HUES64 (cell line): ENCODE measurements around the gene TMEM97. TPM values are rescaled to one million over a fixed set of nuclear protein-coding genes. Genes with fewer than 3 reads are reported as not detected.
"Not testable (repeated sequence)": the region's sequence is repeated elsewhere in the genome, so short reads cannot be mapped to it uniquely, and the experiment has no call there.

Experiments used
- H3K27ac ChIP-seq: 2 replicates; pipeline ENCODE4 v1.7.0; 2013; ENCODE audit warnings: low read depth, low read length, inconsistent platforms
- H3K27me3 ChIP-seq: 2 replicates; pipeline ENCODE4 v1.6.1; 2013; ENCODE audit warnings: mild to moderate bottlenecking, low read length; ENCODE audit not compliant: insufficient read depth
- H3K36me3 ChIP-seq: 2 replicates; pipeline ENCODE4 v1.6.1; 2013; ENCODE audit warnings: mild to moderate bottlenecking, low read length; ENCODE audit not compliant: insufficient read depth
- H3K4me1 ChIP-seq: 2 replicates; pipeline ENCODE4 v1.6.1; 2013; ENCODE audit warnings: mild to moderate bottlenecking, low read length, moderate library complexity; ENCODE audit not compliant: insufficient read depth
- H3K4me3 ChIP-seq: 2 replicates; pipeline ENCODE4 v1.5.1; 2013; ENCODE audit warnings: mild to moderate bottlenecking, low read length, moderate library complexity
- H3K9ac ChIP-seq: 2 replicates; pipeline ENCODE4 v1.6.1; 2013; ENCODE audit warnings: mild to moderate bottlenecking, low read depth, low read length
- H3K9me3 ChIP-seq: 2 replicates; pipeline ENCODE4 v1.6.1; 2013; ENCODE audit warnings: low read depth, low read length; ENCODE audit not compliant: insufficient read depth
- WGBS: fragments of 150-250, 120-280 bp; methylation state at CpG from one replicate; pipeline ENCODE4 v1.1.7; 2013; ENCODE audit warnings: missing lambda C conversion rate; 5-methylcytosine and 5-hydroxymethylcytosine counted together
- polyA plus RNA-seq, 2 experiments: library from polyadenylated mRNA; stranded (reverse); fragments of 50-300 nt; gene quantifications; one replicate each; pipeline ENCODE4 v1.2.3, GENCODE V29; 2013

The TMEM97 gene
- 115 TPM for polyA plus RNA-seq (2013, experiment 1 of 2)
- polyA plus RNA-seq (2013, experiment 2 of 2): 122 TPM

DNA sequence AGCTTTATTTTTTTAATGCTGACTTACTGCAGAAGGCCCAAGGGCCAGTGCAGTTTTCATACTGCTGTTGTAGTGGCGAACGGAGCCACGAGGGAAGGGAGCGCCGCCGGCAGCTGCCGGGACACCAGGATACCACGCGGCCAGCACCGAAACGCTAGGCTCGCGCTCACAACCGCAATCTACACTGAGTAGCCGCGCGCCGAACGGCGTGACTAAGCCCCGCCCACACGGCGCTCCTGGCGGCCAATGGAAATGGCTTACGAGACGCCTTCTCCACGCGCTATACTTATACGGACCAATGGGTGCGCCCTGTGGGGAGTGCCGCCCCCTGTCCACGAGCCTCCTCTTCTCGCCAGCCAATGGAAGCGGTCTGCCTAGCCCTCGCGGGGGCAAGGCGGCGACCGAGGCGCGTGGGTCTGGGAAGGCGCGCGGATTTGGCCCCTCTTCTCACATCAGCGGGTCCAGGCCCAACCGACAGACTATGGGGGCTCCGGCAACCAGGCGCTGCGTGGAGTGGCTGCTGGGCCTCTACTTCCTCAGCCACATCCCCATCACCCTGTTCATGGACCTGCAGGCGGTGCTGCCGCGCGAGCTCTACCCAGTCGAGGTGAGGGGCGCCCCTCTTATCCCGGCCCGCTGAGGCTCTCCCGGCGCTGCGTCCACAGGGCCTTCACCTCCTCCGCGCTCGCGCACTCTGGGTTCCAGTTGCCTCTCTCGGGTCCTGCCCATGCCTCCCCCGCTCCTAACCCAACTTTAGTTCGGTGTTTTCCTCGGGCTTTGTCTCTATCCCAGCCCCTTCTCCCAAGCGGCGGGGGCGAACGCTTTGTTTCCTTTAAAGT lies at the start of gene TMEM97:
TMEM97 (plus strand) TSS at position 442 of the 839 bp plus-strand sequence; CDS start at position 482, 40 bp downstream.
- Histone ChIP-seq H3K4me1 (peaks cover 23% of the 10 kb centered on the region), H3K9ac (peak within 1 kb of the TSS; percentile 94), H3K27ac (peak within 1 kb of the TSS; percentile 66), H3K9me3 (no peaks in the 10 kb centered on the region), H3K4me3 (peak within 1 kb of the TSS; percentile 94), H3K36me3 (peaks cover 19% of the 10 kb centered on the region), H3K27me3 (no peaks in the 10 kb centered on the region)
- under 1% methylated on average over 72 of the region's 72 CpGs for WGBS

DNA sequence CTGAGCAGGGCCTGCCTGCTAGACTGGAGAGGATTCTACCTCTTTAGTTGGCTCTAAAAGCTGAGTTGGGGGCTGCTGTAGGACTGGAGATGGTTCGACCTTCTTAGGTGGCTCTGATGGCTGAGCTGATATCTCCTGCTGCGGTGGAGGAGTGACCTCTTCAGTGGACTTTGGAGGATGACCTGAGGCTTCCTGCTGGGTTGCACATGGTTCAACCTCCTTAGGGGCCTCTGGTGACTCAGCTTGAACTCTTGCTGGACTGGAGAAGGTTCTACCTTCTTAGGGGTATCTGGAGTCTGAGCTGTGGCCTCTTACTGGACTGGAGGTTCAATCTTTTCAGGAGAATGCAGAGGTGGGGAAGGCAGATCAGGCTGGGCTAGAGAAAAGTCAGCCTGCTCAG lies 48.9 kb upstream of the TMEM97 start:
- Histone ChIP-seq H3K27me3 (no peaks in the 10 kb centered on the region), H3K36me3 (no peaks in the 10 kb centered on the region), H3K9ac (no peak overlapping the region), H3K27ac (no peak overlapping the region), H3K9me3 (peaks cover 25% of the 10 kb centered on the region), H3K4me1 (peaks cover 8% of the 10 kb centered on the region; the same call in 1 of the 2 replicates), H3K4me3 (no peak overlapping the region)
- WGBS: 95% methylated on average over 2 of the region's 2 CpGs

DNA sequence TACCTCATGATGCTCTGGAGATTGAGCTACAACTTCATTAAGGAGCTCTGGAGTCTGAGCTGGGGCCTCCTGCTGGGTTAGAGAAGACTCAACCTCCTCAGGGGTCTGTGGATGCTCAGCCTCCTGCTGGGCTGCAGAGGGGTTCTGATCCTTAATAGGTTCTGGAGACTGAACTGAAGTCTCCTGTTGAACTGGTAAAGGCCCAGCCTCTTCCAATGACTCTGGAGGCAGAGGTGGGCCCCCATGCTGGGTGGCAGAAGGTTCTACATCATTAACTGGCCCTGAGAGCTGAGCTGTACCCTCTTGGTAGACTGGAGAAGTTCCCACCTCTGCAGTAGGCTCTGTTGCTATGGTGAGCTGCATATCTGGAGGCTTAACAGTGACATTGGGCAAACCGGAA lies 48.1 kb upstream of the TMEM97 start:
- Histone ChIP-seq H3K36me3 (no peaks in the 10 kb centered on the region), H3K27me3 (no peaks in the 10 kb centered on the region), H3K9ac (no peak overlapping the region), H3K4me1 (peaks cover 14% of the 10 kb centered on the region; the same call in 1 of the 2 replicates), H3K27ac (no peak overlapping the region), H3K9me3 (peaks cover 20% of the 10 kb centered on the region), H3K4me3 (no peak overlapping the region)
- WGBS: 89% methylated on average over 1 of the region's 1 CpG

DNA sequence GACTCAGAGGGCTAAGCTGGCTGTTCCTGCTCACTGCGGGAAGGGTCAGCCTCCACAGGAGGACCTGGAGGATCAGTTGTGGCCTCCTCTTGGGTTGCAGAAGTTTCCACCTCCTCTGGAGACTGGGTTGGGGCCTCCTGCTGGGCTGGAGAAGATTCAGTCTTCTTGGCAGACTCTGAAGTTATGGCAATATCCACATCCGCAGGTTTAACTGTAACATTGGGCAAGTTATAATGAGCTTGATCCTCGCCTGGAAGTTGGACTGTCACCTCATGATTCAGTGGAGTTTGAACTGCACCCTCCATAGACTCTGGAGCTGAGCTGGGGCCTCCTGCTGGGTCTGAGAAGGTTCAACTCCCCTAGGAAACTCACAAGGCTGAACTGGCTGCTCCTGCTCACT lies 47.6 kb upstream of the TMEM97 start:
- Histone ChIP-seq H3K4me3 (no peak overlapping the region), H3K27ac (no peak overlapping the region), H3K9me3 (peaks cover 15% of the 10 kb centered on the region; the same call in 1 of the 2 replicates), H3K36me3 (no peaks in the 10 kb centered on the region), H3K27me3 (no peaks in the 10 kb centered on the region), H3K9ac (no peak overlapping the region), H3K4me1 (peaks cover 14% of the 10 kb centered on the region; the same call in 1 of the 2 replicates)
- 94% methylated on average over 3 of the region's 3 CpGs for WGBS

DNA sequence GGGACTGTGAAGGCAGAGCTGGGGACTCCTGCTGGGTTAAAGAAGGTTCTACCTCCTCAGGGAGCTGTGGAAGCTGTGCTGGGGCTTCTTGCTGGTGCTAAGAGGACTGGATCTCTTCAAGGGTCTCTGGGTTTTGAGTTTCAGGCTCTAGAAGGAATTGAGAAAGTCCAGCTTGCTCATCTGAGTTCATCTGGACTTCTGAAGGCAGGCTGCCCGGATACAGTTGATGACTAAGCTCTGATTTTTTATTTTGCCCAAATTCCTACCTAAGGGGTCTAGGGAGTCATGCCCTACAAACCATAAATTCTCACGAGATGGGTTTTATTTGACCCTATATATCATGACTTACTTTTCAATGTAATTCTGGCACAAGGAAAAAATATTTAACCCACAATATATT lies 46.8 kb upstream of the TMEM97 start:
- H3K4me1 ChIP-seq: peaks cover 14% of the 10 kb centered on the region; the same call in 1 of the 2 replicates
- no peak overlapping the region for H3K4me3 ChIP-seq
- 91% methylated on average over 2 of the region's 2 CpGs for WGBS
- no peaks in the 10 kb centered on the region for H3K27me3 ChIP-seq
- H3K9me3 ChIP-seq: peaks cover 9% of the 10 kb centered on the region; the same call in 1 of the 2 replicates
- H3K9ac ChIP-seq: no peak overlapping the region
- no peaks in the 10 kb centered on the region for H3K36me3 ChIP-seq
- no peak overlapping the region for H3K27ac ChIP-seq

DNA sequence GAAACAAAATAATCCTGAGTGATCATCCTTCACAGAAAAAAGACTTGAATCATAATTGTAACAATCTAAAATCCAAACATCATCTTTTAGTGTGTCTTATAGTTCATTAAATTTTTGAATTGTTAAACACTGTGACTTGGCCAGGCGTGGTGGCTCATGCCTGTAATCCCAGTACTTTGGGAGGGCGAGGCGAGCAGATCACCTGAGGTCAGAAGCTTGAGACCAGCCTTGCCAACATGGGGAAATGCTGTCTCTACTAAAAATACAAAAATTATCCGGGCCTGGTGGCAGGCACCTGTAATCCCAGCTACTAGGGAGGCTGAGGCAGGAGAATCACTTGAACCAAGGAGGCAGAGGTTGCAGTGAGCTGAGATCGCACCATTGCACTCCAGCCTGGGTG lies 45.7 kb upstream of the TMEM97 start:
- H3K36me3 ChIP-seq, H3K4me3 ChIP-seq, H3K9me3 ChIP-seq, H3K27me3 ChIP-seq, H3K27ac ChIP-seq, H3K9ac ChIP-seq: not testable (repeated sequence)
- 81% methylated on average over 5 of the region's 5 CpGs for WGBS
- H3K4me1 ChIP-seq: peaks cover 14% of the 10 kb centered on the region; the same call in 1 of the 2 replicates

DNA sequence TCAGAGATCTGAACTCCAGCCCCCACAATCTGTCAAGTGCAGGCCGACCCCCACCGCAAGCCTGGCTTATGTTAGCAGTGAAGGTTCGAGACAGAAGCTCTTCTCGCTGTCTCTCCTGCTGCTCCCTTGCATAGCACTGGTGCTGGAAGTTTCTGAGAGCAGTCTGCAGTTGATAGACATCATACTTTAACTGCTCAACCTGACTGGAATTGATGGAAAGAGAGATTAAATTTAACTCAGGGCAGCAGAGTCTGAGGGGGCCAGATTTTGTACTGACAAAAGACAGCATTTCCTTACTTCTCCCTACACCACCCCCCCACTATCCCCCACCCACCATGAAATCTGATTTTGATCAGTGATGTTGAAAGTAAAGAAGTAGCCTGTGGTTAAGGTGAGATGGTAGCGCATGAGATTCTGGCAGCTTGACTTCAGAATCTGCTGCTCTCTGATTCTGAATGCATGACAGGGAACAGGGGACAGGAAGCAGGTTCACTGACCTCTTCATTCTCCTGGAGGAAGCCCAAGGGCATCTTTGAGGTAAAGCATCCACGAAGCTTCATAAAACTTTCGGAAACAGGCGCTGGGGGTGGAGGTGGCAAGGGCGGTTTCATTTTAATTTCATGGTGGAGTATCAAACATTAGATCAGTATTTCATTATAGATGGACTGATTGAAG lies 44.3 kb upstream of the TMEM97 start:
- Histone ChIP-seq H3K27ac (no peak overlapping the region), H3K9ac (no peak overlapping the region), H3K27me3 (no peaks in the 10 kb centered on the region), H3K4me3 (no peak overlapping the region), H3K9me3 (no peaks in the 10 kb centered on the region), H3K36me3 (no peaks in the 10 kb centered on the region), H3K4me1 (peaks cover 14% of the 10 kb centered on the region; the same call in 1 of the 2 replicates)
- 91% methylated on average over 9 of the region's 9 CpGs for WGBS

DNA sequence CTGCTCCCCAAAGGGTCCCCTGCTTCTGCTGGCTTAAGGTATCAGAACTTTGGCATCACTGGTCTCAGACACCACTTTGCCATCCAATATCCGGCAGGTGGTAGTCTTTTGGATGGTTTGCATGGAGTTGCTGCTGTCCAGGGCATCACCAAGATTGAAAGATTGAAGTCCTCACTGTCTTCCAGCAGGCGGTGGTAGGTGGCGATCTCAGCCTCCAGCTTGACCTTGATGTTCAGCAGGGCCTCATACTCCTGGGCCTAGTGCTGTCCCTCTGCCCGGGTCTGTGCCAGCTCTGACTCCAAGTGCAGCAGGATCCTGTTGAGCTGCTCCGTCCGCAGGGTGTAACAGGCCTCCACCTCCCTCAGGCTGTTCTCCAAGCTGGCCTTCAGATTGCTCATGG lies 43.0 kb upstream of the TMEM97 start:
- Histone ChIP-seq H3K36me3 (no peaks in the 10 kb centered on the region), H3K27me3 (no peaks in the 10 kb centered on the region), H3K9ac (no peak overlapping the region), H3K4me1 (peaks cover 14% of the 10 kb centered on the region; the same call in 1 of the 2 replicates), H3K9me3 (no peaks in the 10 kb centered on the region), H3K27ac (no peak overlapping the region), H3K4me3 (no peak overlapping the region)
- WGBS: 94% methylated on average over 6 of the region's 6 CpGs

DNA sequence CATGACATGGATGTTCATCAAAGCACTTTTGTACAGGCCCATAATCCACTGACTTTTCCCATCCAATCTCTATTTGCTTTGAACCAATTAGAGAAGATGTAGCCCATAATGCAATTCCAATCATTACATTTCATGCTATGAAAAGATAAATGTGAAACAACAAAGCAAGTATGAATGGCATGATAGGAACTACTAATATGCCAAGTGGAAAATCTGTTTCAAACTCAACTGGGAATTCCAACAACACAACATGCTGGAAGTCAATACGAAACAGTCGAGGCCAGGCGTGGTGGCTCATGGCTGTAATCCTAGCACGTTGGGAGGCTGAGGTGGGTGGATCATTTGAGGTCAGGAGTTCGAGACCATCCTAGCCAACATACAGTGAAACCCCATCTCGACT lies 39.6 kb upstream of the TMEM97 start:
- Histone ChIP-seq H3K4me1 (0 out of 2 replicates have a peak, but pooled peaks cover 7% of the 10 kb centered on the region), H3K27me3 (no peaks in the 10 kb centered on the region), H3K27ac (no peak overlapping the region), H3K4me3 (no peak overlapping the region), H3K9ac (no peak overlapping the region), H3K36me3 (no peaks in the 10 kb centered on the region), H3K9me3 (no peaks in the 10 kb centered on the region)
- 96% methylated on average over 6 of the region's 6 CpGs for WGBS

DNA sequence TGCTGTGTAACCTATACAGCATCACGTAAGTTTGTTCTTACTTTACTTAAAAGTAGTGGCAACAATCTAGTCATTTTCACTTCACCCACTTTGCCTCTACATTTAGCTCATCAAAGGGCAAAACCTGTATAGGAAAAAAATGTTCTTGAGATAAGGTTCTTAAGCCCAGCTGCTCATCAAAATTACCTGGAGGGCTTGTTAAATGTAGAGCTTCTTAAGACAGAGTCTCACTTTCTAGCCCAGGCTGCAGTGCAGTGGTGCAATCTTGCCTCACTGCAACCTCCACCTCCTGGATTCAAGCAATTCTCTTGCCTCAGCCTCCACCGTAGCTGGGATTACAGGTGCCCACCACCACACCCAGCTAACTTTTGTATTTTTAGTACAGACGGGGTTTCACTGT lies 38.2 kb upstream of the TMEM97 start:
- 93% methylated on average over 2 of the region's 3 CpGs for WGBS

DNA sequence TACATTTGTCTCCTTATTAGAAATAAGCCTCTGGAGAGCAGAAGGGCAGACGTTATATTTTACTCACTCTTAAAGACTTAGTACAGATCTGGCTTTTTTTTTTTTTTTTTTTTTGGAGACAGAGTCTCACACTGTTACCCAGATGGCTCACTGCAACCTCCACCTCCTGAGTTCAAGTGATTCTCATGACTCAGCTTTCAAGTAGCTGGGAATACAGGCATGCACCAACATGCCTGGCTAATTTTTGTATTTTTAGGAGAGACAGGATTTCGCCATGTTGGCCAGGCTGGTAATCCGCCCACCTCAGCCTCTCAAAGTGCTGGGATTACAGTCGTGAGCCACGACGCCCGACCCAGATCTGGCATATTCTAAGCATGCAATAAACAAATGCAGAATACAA lies 36.4 kb upstream of the TMEM97 start:
- Histone ChIP-seq H3K4me3 (no peak overlapping the region), H3K9ac (no peak overlapping the region), H3K27me3 (no peaks in the 10 kb centered on the region), H3K4me1 (no peaks in the 10 kb centered on the region), H3K36me3 (no peaks in the 10 kb centered on the region), H3K27ac (no peak overlapping the region), H3K9me3 (no peaks in the 10 kb centered on the region)
- 78% methylated on average over 6 of the region's 7 CpGs for WGBS

More for the DNA sequence above, 38.2 kb upstream of the TMEM97 start:
- no peak overlapping the region for H3K4me3 ChIP-seq
- H3K27ac ChIP-seq: no peak overlapping the region
- H3K9ac ChIP-seq: no peak overlapping the region
- H3K4me1 ChIP-seq: no peaks in the 10 kb centered on the region
- H3K36me3 ChIP-seq: no peaks in the 10 kb centered on the region
- H3K9me3 ChIP-seq: no peaks in the 10 kb centered on the region
- H3K27me3 ChIP-seq: no peaks in the 10 kb centered on the region
